Mesenchymal stem cell (in vitro differentiated cells and primary cell): ENCODE results near the gene ASTN2.

Experiments used
- DNase-seq: peaks from one replicate; pipeline ENCODE4 v3.0.0-alpha.2; 2013
- H2AFZ ChIP-seq: one replicate; pipeline ENCODE4 v1.6.1; 2013; ENCODE audit warnings: low read depth, mild to moderate bottlenecking, control low read depth, inconsistent platforms, low read length, moderate library complexity
- H2AK5ac ChIP-seq: 2 replicates; pipeline ENCODE4 v1.6.1; 2013; ENCODE audit warnings: low read length, moderate library complexity, mild to moderate bottlenecking, inconsistent platforms; ENCODE audit not compliant: severe bottlenecking
- H2BK120ac ChIP-seq: one replicate; pipeline ENCODE4 v1.6.1; 2013; ENCODE audit warnings: low read depth, mild to moderate bottlenecking, inconsistent platforms, low read length, moderate library complexity
- H2BK12ac ChIP-seq, 2 experiments: one replicate each; pipeline ENCODE4 v1.6.1; 2013; ENCODE audit warnings: inconsistent platforms in 2 of 2, low read length in 2 of 2, mild to moderate bottlenecking in 2 of 2, moderate library complexity in 2 of 2, control low read depth in 1 of 2
- H2BK15ac ChIP-seq: one replicate; pipeline ENCODE4 v1.6.1; 2013; ENCODE audit warnings: mild to moderate bottlenecking, low read depth, inconsistent platforms; ENCODE audit not compliant: poor library complexity, severe bottlenecking
- H2BK5ac ChIP-seq: 2 replicates; pipeline ENCODE4 v1.6.1; 2013; ENCODE audit warnings: low read depth, mild to moderate bottlenecking, low read length, control low read depth, inconsistent platforms; ENCODE audit not compliant: poor library complexity, severe bottlenecking
- H3K14ac ChIP-seq, 2 experiments: one replicate each; pipeline ENCODE4 v1.6.1; 2013; ENCODE audit warnings: inconsistent platforms in 2 of 2, low read length in 2 of 2, control low read depth in 1 of 2, mild to moderate bottlenecking in 1 of 2, moderate library complexity in 1 of 2
- H3K18ac ChIP-seq, 2 experiments: one replicate each; pipeline ENCODE4 v1.6.1; 2013; ENCODE audit warnings: inconsistent platforms in 2 of 2, low read length in 2 of 2, control low read depth in 1 of 2, low read depth in 1 of 2, mild to moderate bottlenecking in 1 of 2
- H3K23ac ChIP-seq, 2 experiments: one replicate each; pipeline ENCODE4 v1.6.1; 2013; ENCODE audit warnings: inconsistent platforms in 2 of 2, low read length in 2 of 2, mild to moderate bottlenecking in 2 of 2, moderate library complexity in 2 of 2, control low read depth in 1 of 2
- H3K27ac ChIP-seq: 2 replicates; pipeline ENCODE4 v1.5.1; 2013; ENCODE audit warnings: mild to moderate bottlenecking, moderate library complexity, low read length, control low read depth, inconsistent platforms; ENCODE audit not compliant: poor library complexity, severe bottlenecking
- H3K27me3 ChIP-seq, 2 experiments: 2 replicates each; pipeline versions ENCODE4 v1.6.1 to v1.7.0; 2013; ENCODE audit warnings: low read length in 2 of 2, mild to moderate bottlenecking in 2 of 2, moderate library complexity in 2 of 2, control low read depth in 1 of 2, inconsistent platforms in 1 of 2; ENCODE audit not compliant: control insufficient read depth in 1 of 2, insufficient read depth in 1 of 2
- H3K36me3 ChIP-seq, 2 experiments: 2 replicates each; pipeline versions ENCODE4 v1.6.1 to v1.7.0; 2013; ENCODE audit warnings: low read length in 2 of 2, control low read depth in 1 of 2, inconsistent platforms in 1 of 2, low read depth in 1 of 2, mild to moderate bottlenecking in 1 of 2; ENCODE audit not compliant: insufficient read depth in 2 of 2, control insufficient read depth in 1 of 2
- H3K4ac ChIP-seq, 2 experiments: one replicate each; pipeline ENCODE4 v1.6.1; 2013; ENCODE audit warnings: inconsistent platforms in 2 of 2, low read length in 2 of 2, mild to moderate bottlenecking in 2 of 2, moderate library complexity in 2 of 2, control low read depth in 1 of 2, low read depth in 1 of 2
- H3K4me1 ChIP-seq: 2 replicates; pipeline ENCODE4 v1.6.1; 2013; ENCODE audit warnings: low read depth, low read length, control low read depth; ENCODE audit not compliant: control insufficient read depth, insufficient read depth
- H3K4me2 ChIP-seq: 2 replicates; pipeline ENCODE4 v1.6.1; 2013; ENCODE audit warnings: low read length, mild to moderate bottlenecking, inconsistent platforms; ENCODE audit not compliant: poor library complexity, severe bottlenecking
- H3K4me3 ChIP-seq, 2 experiments: 2 replicates each; pipeline versions ENCODE4 v1.5.1 to v1.7.0; 2013; ENCODE audit warnings: low read length in 2 of 2, mild to moderate bottlenecking in 2 of 2, control low read depth in 1 of 2, low read depth in 1 of 2; ENCODE audit not compliant: insufficient read depth in 1 of 2
- H3K79me1 ChIP-seq: replicated peaks from 2 replicates; pipeline ENCODE4 v1.6.1; 2013; ENCODE audit warnings: mild to moderate bottlenecking, control low read depth, low read length, inconsistent platforms; ENCODE audit not compliant: poor library complexity, severe bottlenecking
- H3K9ac ChIP-seq: 2 replicates; pipeline ENCODE4 v1.7.0; 2013; ENCODE audit warnings: mild to moderate bottlenecking, low read length, moderate library complexity
- H3K9me3 ChIP-seq: 2 replicates; pipeline ENCODE4 v1.7.0; 2013; ENCODE audit warnings: mild to moderate bottlenecking, low read length; ENCODE audit not compliant: control insufficient read depth
- H4K8ac ChIP-seq: one replicate; pipeline ENCODE4 v1.6.1; 2013; ENCODE audit warnings: inconsistent platforms, mild to moderate bottlenecking, low read length, moderate library complexity
- H4K91ac ChIP-seq: one replicate; pipeline ENCODE4 v1.6.1; 2013; ENCODE audit warnings: mild to moderate bottlenecking, low read length, inconsistent platforms
- WGBS: methylation state at CpG from one replicate; pipeline ENCODE4 v1.1.7; 2013; ENCODE audit warnings: mixed read lengths; 5-methylcytosine and 5-hydroxymethylcytosine counted together

Gene ASTN2

GRCh38 chr9:117169089-117169621, 245.7 kb downstream of the ASTN2 start:
- no peak overlapping the region for H3K23ac ChIP-seq
- peaks cover 0 to 6% of the 10 kb centered on the region in 2 experiments for H3K27me3 ChIP-seq
- no peaks in the 10 kb centered on the region for H3K36me3 ChIP-seq
- H3K9me3 ChIP-seq: no peaks in the 10 kb centered on the region
- WGBS: 84% methylated on average over 4 of the region's 4 CpGs
- no peak overlapping the region for H2BK12ac ChIP-seq
- H2AK5ac ChIP-seq: no peak overlapping the region
- H2AFZ ChIP-seq: no peak overlapping the region
- H4K91ac ChIP-seq: no peak overlapping the region
- H3K79me1 ChIP-seq: no peaks in the 10 kb centered on the region
- H3K27ac ChIP-seq: no peak overlapping the region
- no peak overlapping the region for H2BK5ac ChIP-seq
- no peak overlapping the region for H2BK120ac ChIP-seq
- no peaks in the 10 kb centered on the region for H3K4me1 ChIP-seq
- H3K9ac ChIP-seq: no peak overlapping the region
- no peak overlapping the region for H3K14ac ChIP-seq
- H3K4me3 ChIP-seq: no peak overlapping the region
- H3K18ac ChIP-seq: no peak overlapping the region
- no peak overlapping the region for H3K4me2 ChIP-seq
- H2BK15ac ChIP-seq: no peak overlapping the region
- DNase-seq: no peak
- H4K8ac ChIP-seq: no peak overlapping the region
- H3K4ac ChIP-seq: no peak overlapping the region

- H3K9ac ChIP-seq: no peak overlapping the region
- no peaks in the 10 kb centered on the region for H3K36me3 ChIP-seq
- DNase-seq: no peak
- no peak overlapping the region for H3K4ac ChIP-seq
- WGBS: 67% methylated on average over 1 of the region's 1 CpG
- no peaks in the 10 kb centered on the region for H3K4me1 ChIP-seq
- no peak overlapping the region for H2BK15ac ChIP-seq
- H3K27ac ChIP-seq: no peak overlapping the region
- H2AFZ ChIP-seq: no peak overlapping the region
- H3K9me3 ChIP-seq: no peaks in the 10 kb centered on the region
- H2AK5ac ChIP-seq: no peak overlapping the region
- no peak overlapping the region for H4K91ac ChIP-seq
- H3K14ac ChIP-seq: no peak overlapping the region
- H3K23ac ChIP-seq: no peak overlapping the region
- H4K8ac ChIP-seq: no peak overlapping the region
- no peak overlapping the region for H3K18ac ChIP-seq
- H3K4me3 ChIP-seq: no peak overlapping the region
- no peak overlapping the region for H3K4me2 ChIP-seq
- H2BK5ac ChIP-seq: no peak overlapping the region
- H2BK120ac ChIP-seq: no peak overlapping the region
- H2BK12ac ChIP-seq: no peak overlapping the region
- peaks cover 0 to 7% of the 10 kb centered on the region in 2 experiments for H3K27me3 ChIP-seq
- no peaks in the 10 kb centered on the region for H3K79me1 ChIP-seq
Measured at GRCh38 chr9:117164512-117164911, 250.3 kb downstream of the ASTN2 start.

GRCh38 chr9:117160254-117160653, 254.6 kb downstream of the ASTN2 start:
- Histone ChIP-seq H3K4me3 (no peak overlapping the region), H3K18ac (no peak overlapping the region), H3K9ac (no peak overlapping the region), H2BK12ac (no peak overlapping the region), H3K79me1 (no peaks in the 10 kb centered on the region), H3K14ac (no peak overlapping the region), H3K27me3 (peaks cover 0 to 7% of the 10 kb centered on the region in 2 experiments), H3K4me2 (no peak overlapping the region), H3K9me3 (no peaks in the 10 kb centered on the region), H2BK120ac (no peak overlapping the region), H3K4me1 (no peaks in the 10 kb centered on the region), H3K4ac (no peak overlapping the region), H2BK15ac (no peak overlapping the region), H3K27ac (no peak overlapping the region), H2AK5ac (no peak overlapping the region), H3K23ac (no peak overlapping the region), H4K91ac (no peak overlapping the region), H4K8ac (no peak overlapping the region), H2BK5ac (no peak overlapping the region), H3K36me3 (no peaks in the 10 kb centered on the region), H2AFZ (no peak overlapping the region)
- peak; percentile 5 for DNase-seq

GRCh38 chr9:117156771-117157535, 257.9 kb downstream of the ASTN2 start:
- Histone ChIP-seq H3K4me1 (no peaks in the 10 kb centered on the region), H2BK15ac (no peak overlapping the region), H3K27me3 (no peaks in the 10 kb centered on the region), H3K23ac (no peak overlapping the region), H4K8ac (no peak overlapping the region), H3K79me1 (no peaks in the 10 kb centered on the region), H3K4me3 (no peak overlapping the region), H2BK120ac (no peak overlapping the region), H4K91ac (no peak overlapping the region), H3K36me3 (no peaks in the 10 kb centered on the region), H2AFZ (no peak overlapping the region), H3K14ac (no peak overlapping the region), H3K9ac (no peak overlapping the region), H3K4me2 (no peak overlapping the region), H3K4ac (no peak overlapping the region), H3K9me3 (no peaks in the 10 kb centered on the region), H2BK5ac (no peak overlapping the region), H3K18ac (no peak overlapping the region), H2AK5ac (no peak overlapping the region), H2BK12ac (no peak overlapping the region), H3K27ac (no peak overlapping the region)
- 83% methylated on average over 2 of the region's 2 CpGs for WGBS
- no peak for DNase-seq
